Stomach (tissue), 9 donors: ENCODE results near the gene ARID4A. TPM values are rescaled to one million over a fixed set of nuclear protein-coding genes. Genes with fewer than 3 reads are reported as not detected.

Source experiments
- DNase-seq, 2 donors: peaks; one replicate each; pipeline versions ENCODE4 v3.0.0 to v3.0.0-alpha.2; 2013 to 2019
- H3K27ac ChIP-seq, 5 donors: fragments of 200-600 bp in 4 of 5; sonication (generic) in 4 of 5; one replicate each; pipeline ENCODE4 v1.5.1; 2013 to 2019; ENCODE audit warnings: mild to moderate bottlenecking in 1 of 5, moderate library complexity in 1 of 5
- H3K27me3 ChIP-seq, 3 donors: fragments of 200-600 bp; sonication (generic); one replicate each; pipeline ENCODE4 v1.5.1; 2017 to 2019; ENCODE audit warnings: mixed run types in 1 of 3
- H3K36me3 ChIP-seq, 4 donors: fragments of 200-600 bp; sonication (generic); 1 replicate in 3 of 4; 2 replicates in 1 of 4; pipeline ENCODE4 v1.5.1; 2016 to 2019
- H3K4me1 ChIP-seq, 4 donors: fragments of 200-600 bp; sonication (generic); one replicate each; pipeline ENCODE4 v1.5.1; 2016 to 2019
- H3K4me3 ChIP-seq, 4 donors: fragments of 200-600 bp; sonication (generic) in 3 of 4; one replicate each; pipeline ENCODE4 v1.5.1; 2016 to 2019; ENCODE audit warnings: mild to moderate bottlenecking in 1 of 4
- H3K9me3 ChIP-seq, 4 donors: fragments of 200-600 bp; sonication (generic); one replicate each; pipeline ENCODE4 v1.5.1; 2016 to 2019
- EP300 ChIP-seq: sonication (generic); formaldehyde crosslinking; IDR thresholded peaks from one replicate; pipeline ENCODE4 v1.6.1; 2017; ENCODE audit warnings: antibody characterized with exemption
- POLR2A ChIP-seq, 4 donors: fragments of 450-650 bp; IDR thresholded peaks; one replicate each; pipeline ENCODE4 v1.6.1; 2016; ENCODE audit warnings: antibody characterized with exemption in 4 of 4, control low read depth in 2 of 4, mild to moderate bottlenecking in 1 of 4, moderate library complexity in 1 of 4
- POLR2AphosphoS5 ChIP-seq, 3 donors: sonication (generic); formaldehyde crosslinking; IDR thresholded peaks; one replicate each; pipeline ENCODE4 v1.6.1; 2016; ENCODE audit warnings: antibody characterized with exemption in 3 of 3
- WGBS, 5 donors: extraction: QIAGEN DNeasy Blood & Tissue Kit in 3 of 5; methylation state at CpG; one replicate each; pipeline versions ENCODE4 v1.1.5 to v1.1.7; 2013 to 2018; 5-methylcytosine and 5-hydroxymethylcytosine counted together
- intact Hi-C: fragments of 100-400 bp; cut with DNase I; formaldehyde crosslinking; loops from one replicate; pipeline ENCODE4 v1.15.1; 2023; ENCODE audit warnings: low total_unique reads
- polyA plus RNA-seq, 3 donors: library from polyadenylated mRNA; stranded (reverse); fragments of 200-250 nt; gene quantifications; one replicate each; pipeline ENCODE4 v1.2.3, GENCODE V29; 2013
- total RNA-seq, 5 donors: library from RNA; depleted of rRNA; stranded (reverse); fragments of >200 nt; gene quantifications; one replicate each; pipeline versions ENCODE4 v1.1.0 to v1.2.3, GENCODE V29; 2014 to 2016
- TF ChIP-seq, protein P1 (sequence below), 7 experiments: fragments of 450-650 bp in 4 of 7; fragments of 200-600 bp in 3 of 7; sonication (generic) in 3 of 7; IDR thresholded peaks; one replicate each; pipeline ENCODE4 v1.5.1; 2016 to 2019; ENCODE audit warnings: antibody characterized with exemption in 7 of 7, control low read depth in 2 of 7, mild to moderate bottlenecking in 1 of 7
- donor health status: healthy with polysubstance abuse.
- donor health status: Bipolar disorder and iron deficiency.
- donor health status: healthy.

ARID4A gene
- total and polyA plus RNA-seq, 8 donors: 3.5 to 58.8 (median 13.5) TPM

DNA sequence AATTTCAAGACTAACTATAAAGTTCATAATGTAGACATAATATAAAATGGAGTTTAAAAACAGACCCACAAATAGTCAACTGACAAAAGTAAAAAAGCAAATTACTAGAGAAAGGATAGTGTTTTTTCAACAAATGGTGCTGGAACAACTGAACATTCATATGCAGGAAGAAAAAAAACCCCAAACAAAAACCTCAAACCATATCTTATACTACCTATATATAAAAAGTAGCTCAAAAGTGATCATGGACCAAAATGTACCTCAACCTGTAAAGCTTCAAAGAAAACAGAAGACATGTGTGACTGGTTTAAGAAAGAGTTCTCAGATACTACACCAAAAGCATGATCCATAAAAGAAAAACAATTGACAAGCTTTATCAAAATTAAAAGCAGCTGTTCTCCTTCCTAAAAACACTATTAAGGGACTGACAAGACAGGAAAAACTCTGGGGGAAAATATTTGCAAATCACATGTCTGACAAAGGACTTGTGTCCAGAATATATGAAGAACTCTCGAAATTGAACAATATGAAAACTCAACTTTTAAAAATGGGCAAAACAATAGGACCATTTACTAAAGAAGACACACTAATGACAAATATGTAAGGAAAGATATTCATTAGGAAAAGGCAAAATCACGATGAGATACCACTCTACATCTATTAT lies 22.7 kb upstream of the ARID4A start:
- H3K36me3 ChIP-seq: peaks cover 9 to 78% (median 72%) of the 10 kb centered on the region in 4 donors
- no peak overlapping the region for H3K4me3 ChIP-seq
- no peaks in the 10 kb centered on the region for H3K9me3 ChIP-seq
- TF ChIP-seq POLR2A (IDR thresholded peaks at IDR 0.05): no peak
- TF ChIP-seq, protein P1, sequence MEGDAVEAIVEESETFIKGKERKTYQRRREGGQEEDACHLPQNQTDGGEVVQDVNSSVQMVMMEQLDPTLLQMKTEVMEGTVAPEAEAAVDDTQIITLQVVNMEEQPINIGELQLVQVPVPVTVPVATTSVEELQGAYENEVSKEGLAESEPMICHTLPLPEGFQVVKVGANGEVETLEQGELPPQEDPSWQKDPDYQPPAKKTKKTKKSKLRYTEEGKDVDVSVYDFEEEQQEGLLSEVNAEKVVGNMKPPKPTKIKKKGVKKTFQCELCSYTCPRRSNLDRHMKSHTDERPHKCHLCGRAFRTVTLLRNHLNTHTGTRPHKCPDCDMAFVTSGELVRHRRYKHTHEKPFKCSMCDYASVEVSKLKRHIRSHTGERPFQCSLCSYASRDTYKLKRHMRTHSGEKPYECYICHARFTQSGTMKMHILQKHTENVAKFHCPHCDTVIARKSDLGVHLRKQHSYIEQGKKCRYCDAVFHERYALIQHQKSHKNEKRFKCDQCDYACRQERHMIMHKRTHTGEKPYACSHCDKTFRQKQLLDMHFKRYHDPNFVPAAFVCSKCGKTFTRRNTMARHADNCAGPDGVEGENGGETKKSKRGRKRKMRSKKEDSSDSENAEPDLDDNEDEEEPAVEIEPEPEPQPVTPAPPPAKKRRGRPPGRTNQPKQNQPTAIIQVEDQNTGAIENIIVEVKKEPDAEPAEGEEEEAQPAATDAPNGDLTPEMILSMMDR (IDR thresholded peaks at IDR 0.05): no peak
- no peak for TF ChIP-seq POLR2AphosphoS5 (IDR thresholded peaks at IDR 0.05)
- TF ChIP-seq EP300: no peak
- peak overlapping the region in 3 of 5 donors; percentile 2 to 11 (median 3) for H3K27ac ChIP-seq
- intact Hi-C loops: no loop called here
- H3K27me3 ChIP-seq: no peaks in the 10 kb centered on the region
- H3K4me1 ChIP-seq: peaks cover 1 to 66% (median 40%) of the 10 kb centered on the region in 4 donors
- no peak for DNase-seq
- 76 to 87% (median 83%) methylated on average over 2 of the region's 2 CpGs for WGBS, 5 donors

DNA sequence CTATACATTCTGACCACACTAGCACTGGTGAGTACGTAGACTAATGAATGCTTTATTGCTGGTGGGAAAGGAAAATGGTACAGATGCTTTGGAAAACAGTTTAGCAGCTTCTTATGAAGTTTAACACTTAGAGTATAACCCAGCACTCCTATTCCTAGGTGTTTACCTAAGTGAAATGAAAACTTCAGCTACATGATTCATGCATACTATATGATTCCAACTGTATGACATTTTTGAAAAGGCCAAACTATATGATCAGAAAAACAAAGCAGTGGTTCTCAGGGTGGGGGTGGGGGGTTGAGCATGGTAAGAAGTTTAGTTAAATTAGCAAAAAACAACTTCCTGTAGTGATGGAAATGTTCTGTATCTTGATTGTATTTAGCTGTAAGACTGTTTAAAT lies 22.1 kb upstream of the ARID4A start:
- Histone ChIP-seq H3K4me1 (peaks cover 7 to 72% (median 45%) of the 10 kb centered on the region in 4 donors), H3K27me3 (no peaks in the 10 kb centered on the region), H3K36me3 (peaks cover 9 to 72% (median 66%) of the 10 kb centered on the region in 4 donors), H3K9me3 (no peaks in the 10 kb centered on the region), H3K27ac (peak overlapping the region in 2 of 5 donors; percentile 2 to 3), H3K4me3 (no peak overlapping the region)
- no peak for TF ChIP-seq POLR2A (IDR thresholded peaks at IDR 0.05)
- no peak for TF ChIP-seq EP300
- TF ChIP-seq POLR2AphosphoS5 (IDR thresholded peaks at IDR 0.05): no peak
- TF ChIP-seq, protein P1 (IDR thresholded peaks at IDR 0.05): no peak
- intact Hi-C loops: no loop called here
- no peak for DNase-seq
- 83 to 95% (median 88%) methylated on average over 1 of the region's 1 CpG for WGBS, 5 donors

DNA sequence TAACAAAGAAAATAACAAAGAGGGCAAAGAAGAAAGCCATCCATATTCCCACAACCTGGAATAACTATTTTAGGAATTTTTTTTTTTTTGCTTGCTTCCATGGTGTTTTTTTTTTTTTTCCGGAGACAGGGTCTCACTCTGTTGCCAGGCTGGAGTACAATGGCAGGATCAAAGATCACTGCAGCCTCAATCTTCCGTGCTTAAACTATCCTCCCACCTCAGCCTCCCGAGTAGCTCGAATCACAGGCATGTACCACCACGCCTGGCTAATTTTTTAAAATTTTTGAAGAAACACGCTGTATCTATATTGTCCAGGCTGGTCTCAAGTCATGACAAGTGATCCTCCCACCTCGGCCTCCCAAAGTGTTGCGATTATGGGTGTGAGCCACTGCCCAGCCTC lies 20.2 kb upstream of the ARID4A start:
- Histone ChIP-seq H3K27me3 (no peaks in the 10 kb centered on the region), H3K9me3 (no peaks in the 10 kb centered on the region), H3K4me1 (peaks cover 21 to 72% (median 50%) of the 10 kb centered on the region in 4 donors), H3K4me3 (no peak overlapping the region), H3K36me3 (peaks cover 4 to 58% (median 52%) of the 10 kb centered on the region in 4 donors), H3K27ac (peak overlapping the region in 1 of 5 donors; percentile 20)
- intact Hi-C loops: no loop called here
- no peak for DNase-seq
- TF ChIP-seq EP300: no peak
- no peak for TF ChIP-seq POLR2AphosphoS5 (IDR thresholded peaks at IDR 0.05)
- TF ChIP-seq POLR2A (IDR thresholded peaks at IDR 0.05): no peak
- TF ChIP-seq, protein P1 (IDR thresholded peaks at IDR 0.05): no peak
- 96 to 97% (median 97%) methylated on average over 8 of the region's 8 CpGs for WGBS, 5 donors

DNA sequence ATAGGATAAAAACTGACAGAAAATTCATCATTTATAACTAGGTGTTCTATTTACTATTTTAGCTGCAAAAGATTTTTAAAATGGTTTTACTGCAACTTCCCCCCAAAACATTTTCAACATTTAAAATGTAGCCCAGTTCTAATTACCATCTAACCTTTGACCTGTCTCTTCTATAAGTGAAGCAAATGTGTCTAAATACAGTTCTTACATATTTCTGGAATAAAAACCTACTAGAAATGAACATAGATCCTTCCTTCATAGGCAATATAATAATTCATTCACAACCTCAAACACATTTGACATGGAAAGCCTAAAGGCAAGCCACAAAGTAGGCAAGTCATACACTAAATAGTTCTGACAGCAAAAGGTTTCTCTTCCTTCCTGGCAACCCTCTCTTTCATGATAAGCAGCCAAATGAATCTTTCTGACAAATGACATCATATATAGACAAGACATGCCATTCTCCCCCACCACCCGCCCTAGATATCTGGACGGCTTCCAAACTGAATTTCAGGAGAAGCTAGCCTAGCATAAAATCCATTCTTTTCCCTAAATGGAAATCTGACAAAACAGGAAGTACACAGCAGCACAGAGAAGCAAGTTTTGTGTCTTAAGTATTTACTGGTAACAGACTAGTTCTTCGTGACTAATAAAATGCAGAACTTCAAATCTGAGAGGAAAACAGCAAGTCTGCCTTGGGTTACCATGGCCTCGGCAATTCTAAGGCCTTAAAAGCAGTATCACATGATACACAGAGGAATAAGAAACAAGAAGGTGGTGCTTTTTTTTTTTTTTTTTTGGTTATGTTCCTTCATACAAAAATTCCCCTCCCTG lies 17.2 kb upstream of the ARID4A start:
- H3K9me3 ChIP-seq: no peaks in the 10 kb centered on the region
- 21 to 44% (median 26%) methylated on average over 4 of the region's 4 CpGs for WGBS, 5 donors
- H3K27ac ChIP-seq: peak overlapping the region in 4 of 5 donors; percentile 67 to 79 (median 74)
- H3K4me1 ChIP-seq: peaks cover 25 to 62% (median 46%) of the 10 kb centered on the region in 4 donors
- H3K4me3 ChIP-seq: no peak overlapping the region
- DNase-seq: peak in 1 of 2 donors; percentile 76
- peaks cover 21 to 71% (median 67%) of the 10 kb centered on the region in 4 donors for H3K36me3 ChIP-seq
- no peaks in the 10 kb centered on the region for H3K27me3 ChIP-seq
- intact Hi-C loops: no loop called here
- TF ChIP-seq POLR2AphosphoS5 (IDR thresholded peaks at IDR 0.05) (no peak), POLR2A (IDR thresholded peaks at IDR 0.05) (no peak), EP300 (no peak)
- TF ChIP-seq, protein P1 (IDR thresholded peaks at IDR 0.05): no peak
